ENCODE results near the gene JOSD2. TPM values are rescaled to one million over a fixed set of nuclear protein-coding genes. Genes with fewer than 3 reads are reported as not detected.

The JOSD2 gene
- total RNA-seq, 6 donors from 2014 or later = 22.6 to 59.2 (median 40.1) TPM

GRCh38 chr19:50546527-50547221 is 35.7 kb upstream of the JOSD2 start:
- Histone ChIP-seq H3K36me3 (no peaks in the 10 kb centered on the region), H3K27ac (peak overlapping the region in 2 of 4 donors; percentile 33 to 49), H3K4me3 (no peak overlapping the region), H3K4me1 (peaks cover 3 to 28% (median 8%) of the 10 kb centered on the region in 4 donors), H3K9me3 (no peaks in the 10 kb centered on the region), H3K27me3 (peaks cover 0 to 1% (median under 1%) of the 10 kb centered on the region in 4 donors)
- DNase-seq (no peak), ATAC-seq (ENCODE audit: low FRiP score in 2 of 2) (no peak)
- TF ChIP-seq CTCF (IDR thresholded peaks at IDR 0.05) = no peak
- TF ChIP-seq POLR2AphosphoS5 (IDR thresholded peaks at IDR 0.05) = no peak
- no peak for TF ChIP-seq POLR2A (IDR thresholded peaks at IDR 0.05)
- TF ChIP-seq EP300 (IDR thresholded peaks at IDR 0.05) = no peak
- WGBS, 2 donors = 75 to 81% methylated on average over 28 to 29 of the region's 29 CpGs

GRCh38 chr19:50542943-50543342 is 32.0 kb upstream of the JOSD2 start:
- Histone ChIP-seq H3K4me3 (no peak overlapping the region), H3K27ac (peak overlapping the region in 1 of 4 donors; percentile 23), H3K27me3 (no peaks in the 10 kb centered on the region), H3K36me3 (no peaks in the 10 kb centered on the region), H3K9me3 (no peaks in the 10 kb centered on the region), H3K4me1 (peaks cover 3 to 21% (median 7%) of the 10 kb centered on the region in 4 donors)
- DNase-seq (no peak), ATAC-seq (ENCODE audit: low FRiP score in 2 of 2) (no peak)
- 86 to 88% methylated on average over 5 to 18 of the region's 21 CpGs for WGBS, 2 donors
- no peak for TF ChIP-seq POLR2A (IDR thresholded peaks at IDR 0.05)

GRCh38 chr19:50537769-50538230 is 26.8 kb upstream of the JOSD2 start:
- 18 to 24% methylated on average over 15 of the region's 15 CpGs for WGBS, 2 donors
- H3K4me1 ChIP-seq = no peaks in the 10 kb centered on the region
- peaks cover 0 to 5% (median 0%) of the 10 kb centered on the region in 4 donors for H3K9me3 ChIP-seq
- H3K4me3 ChIP-seq = no peak overlapping the region
- DNase-seq (peak; percentile 68 to 90), ATAC-seq (ENCODE audit: low FRiP score in 2 of 2) (peak; percentile 66 to 82)
- no peaks in the 10 kb centered on the region for H3K36me3 ChIP-seq
- H3K27ac ChIP-seq = no peak overlapping the region
- TF ChIP-seq CTCF (IDR thresholded peaks at IDR 0.05) (peak; percentile 22 to 72 (median 54)), POLR2AphosphoS5 (IDR thresholded peaks at IDR 0.05) (no peak), EP300 (IDR thresholded peaks at IDR 0.05) (no peak), POLR2A (IDR thresholded peaks at IDR 0.05) (no peak)
- no peaks in the 10 kb centered on the region for H3K27me3 ChIP-seq

GRCh38 chr19:50537306-50537685 is 26.3 kb upstream of the JOSD2 start:
- TF ChIP-seq POLR2AphosphoS5 (IDR thresholded peaks at IDR 0.05) = no peak
- TF ChIP-seq EP300 (IDR thresholded peaks at IDR 0.05) = no peak
- no peak for TF ChIP-seq CTCF (IDR thresholded peaks at IDR 0.05)
- no peak for TF ChIP-seq POLR2A (IDR thresholded peaks at IDR 0.05)
- DNase-seq = no peak
- H3K36me3 ChIP-seq = no peaks in the 10 kb centered on the region
- WGBS, 2 donors = 78 to 81% methylated on average over 8 to 15 of the region's 18 CpGs
- ATAC-seq (ENCODE audit: low FRiP score in 2 of 2) = no peak
- H3K27me3 ChIP-seq = no peaks in the 10 kb centered on the region
- no peaks in the 10 kb centered on the region for H3K4me1 ChIP-seq
- H3K4me3 ChIP-seq = no peak overlapping the region
- H3K9me3 ChIP-seq = peaks cover 0 to 10% (median 1%) of the 10 kb centered on the region in 4 donors
- no peak overlapping the region for H3K27ac ChIP-seq

- H3K4me1 ChIP-seq = no peaks in the 10 kb centered on the region
- ATAC-seq (ENCODE audit: low FRiP score in 2 of 2) (no peak), DNase-seq (no peak)
- H3K36me3 ChIP-seq = no peaks in the 10 kb centered on the region
- TF ChIP-seq CTCF (IDR thresholded peaks at IDR 0.05) (no peak), POLR2A (IDR thresholded peaks at IDR 0.05) (no peak), POLR2AphosphoS5 (IDR thresholded peaks at IDR 0.05) (no peak), EP300 (IDR thresholded peaks at IDR 0.05) (no peak)
- 87 to 90% methylated on average over 16 of the region's 16 CpGs for WGBS, 2 donors
- H3K27ac ChIP-seq = no peak overlapping the region
- H3K9me3 ChIP-seq = peaks cover 0 to 11% (median 4%) of the 10 kb centered on the region in 4 donors
- H3K4me3 ChIP-seq = no peak overlapping the region
- H3K27me3 ChIP-seq = no peaks in the 10 kb centered on the region
Observed at GRCh38 chr19:50536662-50537305, 25.8 kb upstream of the JOSD2 start.
